BLaER1 (cell line): Measurements from ENCODE around the gene NECTIN2.
"Not testable (repeated sequence)": the region's sequence is repeated elsewhere in the genome, so short reads cannot be mapped to it uniquely, and the experiment has no call there.

Experiments used
- H3K27ac ChIP-seq: shearing (Covaris generic); formaldehyde crosslinking; 2 replicates; pipeline ENCODE4 v1.8.1; 2022
- H3K27me3 ChIP-seq: shearing (Covaris generic); formaldehyde crosslinking; 2 replicates; pipeline ENCODE4 v1.8.1; 2022
- H3K36me3 ChIP-seq: shearing (Covaris generic); formaldehyde crosslinking; 2 replicates; pipeline ENCODE4 v1.8.1; 2022
- H3K4me1 ChIP-seq: shearing (Covaris generic); formaldehyde crosslinking; 2 replicates; pipeline ENCODE4 v1.8.1; 2022
- H3K4me2 ChIP-seq: shearing (Covaris generic); formaldehyde crosslinking; 2 replicates; pipeline ENCODE4 v1.8.1; 2022
- H3K4me3 ChIP-seq: shearing (Covaris generic); formaldehyde crosslinking; 2 replicates; pipeline ENCODE4 v1.8.1; 2022
- H3K9ac ChIP-seq: shearing (Covaris generic); formaldehyde crosslinking; 2 replicates; pipeline ENCODE4 v1.8.1; 2022
- H3K9me3 ChIP-seq: shearing (Covaris generic); formaldehyde crosslinking; 2 replicates; pipeline ENCODE4 v1.8.1; 2022
- H4K20me1 ChIP-seq: shearing (Covaris generic); formaldehyde crosslinking; 2 replicates; pipeline ENCODE4 v1.8.1; 2022
- Cebpa-rat ChIP-seq: shearing (Covaris generic); IDR thresholded peaks from 2 replicates; pipeline ENCODE4 v1.8.1; 2022

NECTIN2 gene

GRCh38 chr19:44851427-44851826 lies 5.3 kb downstream of the NECTIN2 start:
- Histone ChIP-seq H3K27ac (peak overlapping the region; percentile 99), H3K9me3 (no peaks in the 10 kb centered on the region), H3K36me3 (peaks cover 23% of the 10 kb centered on the region; the same call in 1 of the 2 replicates), H3K4me3 (no peak overlapping the region), H3K9ac (peak overlapping the region; percentile 69), H4K20me1 (peaks cover 81% of the 10 kb centered on the region), H3K4me1 (peaks cover 66% of the 10 kb centered on the region), H3K27me3 (no peaks in the 10 kb centered on the region), H3K4me2 (peak overlapping the region; percentile 99)
- no peak for TF ChIP-seq Cebpa-rat

GRCh38 chr19:44855606-44856005 lies 9.5 kb downstream of the NECTIN2 start:
- no peak for TF ChIP-seq Cebpa-rat
- Histone ChIP-seq H3K27ac (peak overlapping the region; percentile 83), H3K27me3 (no peaks in the 10 kb centered on the region), H3K4me1 (peaks cover 55% of the 10 kb centered on the region), H3K9ac (no peak overlapping the region), H3K4me2 (peak overlapping the region; percentile 78), H3K9me3 (no peaks in the 10 kb centered on the region), H4K20me1 (peaks cover 89% of the 10 kb centered on the region), H3K4me3 (no peak overlapping the region), H3K36me3 (peaks cover 43% of the 10 kb centered on the region)

- Histone ChIP-seq H3K4me2 (peak overlapping the region; percentile 78), H3K36me3 (peaks cover 53% of the 10 kb centered on the region), H3K27ac (peak overlapping the region; percentile 83), H3K9ac (peak overlapping the region; percentile 60; the same call in 1 of the 2 replicates), H3K4me1 (peaks cover 45% of the 10 kb centered on the region), H3K9me3 (no peaks in the 10 kb centered on the region), H3K4me3 (peak overlapping the region; percentile 30; the same call in 1 of the 2 replicates), H3K27me3 (no peaks in the 10 kb centered on the region), H4K20me1 (peaks cover 79% of the 10 kb centered on the region)
- TF ChIP-seq Cebpa-rat = no peak
Measured at GRCh38 chr19:44856421-44857083, 10.5 kb downstream of the NECTIN2 start.

GRCh38 chr19:44857837-44858236 lies 11.7 kb downstream of the NECTIN2 start:
- Histone ChIP-seq H3K4me2 (no peak overlapping the region), H4K20me1 (peaks cover 72% of the 10 kb centered on the region), H3K4me1 (peaks cover 33% of the 10 kb centered on the region)

GRCh38 chr19:44861576-44861975 lies 15.5 kb downstream of the NECTIN2 start:
- H3K36me3 ChIP-seq = peaks cover 67% of the 10 kb centered on the region
- not testable (repeated sequence) for H3K4me2 ChIP-seq, H3K9ac ChIP-seq, H3K27ac ChIP-seq, H3K27me3 ChIP-seq, H3K9me3 ChIP-seq, H3K4me3 ChIP-seq
- H3K4me1 ChIP-seq = peaks cover 16% of the 10 kb centered on the region
- H4K20me1 ChIP-seq = peaks cover 68% of the 10 kb centered on the region

More at GRCh38 chr19:44857837-44858236, 11.7 kb downstream of the NECTIN2 start:
- H3K27me3 ChIP-seq = no peaks in the 10 kb centered on the region
- H3K4me3 ChIP-seq = no peak overlapping the region
- H3K9ac ChIP-seq = no peak overlapping the region
- peaks cover 62% of the 10 kb centered on the region for H3K36me3 ChIP-seq
- no peak overlapping the region for H3K27ac ChIP-seq
- no peak for TF ChIP-seq Cebpa-rat
- no peaks in the 10 kb centered on the region for H3K9me3 ChIP-seq

GRCh38 chr19:44863990-44864389 lies 17.9 kb downstream of the NECTIN2 start:
- no peak overlapping the region for H3K27ac ChIP-seq
- no peak for TF ChIP-seq Cebpa-rat
- peaks cover 87% of the 10 kb centered on the region for H3K36me3 ChIP-seq
- H3K4me1 ChIP-seq = no peaks in the 10 kb centered on the region
- peaks cover 46% of the 10 kb centered on the region for H4K20me1 ChIP-seq
- H3K9me3 ChIP-seq = 0 out of 2 replicates have a peak, but pooled peaks cover 7% of the 10 kb centered on the region
- no peak overlapping the region for H3K9ac ChIP-seq
- H3K4me2 ChIP-seq = no peak overlapping the region
- no peak overlapping the region for H3K4me3 ChIP-seq
- H3K27me3 ChIP-seq = no peaks in the 10 kb centered on the region

- Histone ChIP-seq H3K27me3 (no peaks in the 10 kb centered on the region), H3K4me3 (no peak overlapping the region), H4K20me1 (peaks cover 43% of the 10 kb centered on the region), H3K27ac (no peak overlapping the region), H3K9ac (no peak overlapping the region), H3K36me3 (peaks cover 83% of the 10 kb centered on the region), H3K4me2 (no peak overlapping the region), H3K4me1 (no peaks in the 10 kb centered on the region), H3K9me3 (0 out of 2 replicates have a peak, but pooled peaks cover 7% of the 10 kb centered on the region)
- no peak for TF ChIP-seq Cebpa-rat
Measured at GRCh38 chr19:44865196-44865767, 19.2 kb downstream of the NECTIN2 start.

GRCh38 chr19:44866664-44867063 lies 20.6 kb downstream of the NECTIN2 start:
- Histone ChIP-seq H3K4me2 (no peak overlapping the region), H3K4me1 (no peaks in the 10 kb centered on the region), H3K4me3 (no peak overlapping the region), H3K27ac (no peak overlapping the region), H3K9me3 (0 out of 2 replicates have a peak, but pooled peaks cover 7% of the 10 kb centered on the region), H3K27me3 (no peaks in the 10 kb centered on the region), H3K9ac (no peak overlapping the region), H3K36me3 (peaks cover 83% of the 10 kb centered on the region), H4K20me1 (peaks cover 48% of the 10 kb centered on the region; the same call in 1 of the 2 replicates)
- TF ChIP-seq Cebpa-rat = no peak

- peaks cover 83% of the 10 kb centered on the region for H3K36me3 ChIP-seq
Measured at GRCh38 chr19:44867578-44867977, 21.5 kb downstream of the NECTIN2 start.

More at GRCh38 chr19:44867578-44867977, 21.5 kb downstream of the NECTIN2 start:
- Histone ChIP-seq H3K27me3 (no peaks in the 10 kb centered on the region), H3K4me2 (no peak overlapping the region), H3K9me3 (0 out of 2 replicates have a peak, but pooled peaks cover 7% of the 10 kb centered on the region), H3K9ac (no peak overlapping the region), H3K27ac (no peak overlapping the region), H3K4me3 (no peak overlapping the region), H4K20me1 (peaks cover 53% of the 10 kb centered on the region; the same call in 1 of the 2 replicates), H3K4me1 (peaks cover 5% of the 10 kb centered on the region)
- no peak for TF ChIP-seq Cebpa-rat
